Measurements from ENCODE around the gene NFKB2.

NFKB2 gene

DNA sequence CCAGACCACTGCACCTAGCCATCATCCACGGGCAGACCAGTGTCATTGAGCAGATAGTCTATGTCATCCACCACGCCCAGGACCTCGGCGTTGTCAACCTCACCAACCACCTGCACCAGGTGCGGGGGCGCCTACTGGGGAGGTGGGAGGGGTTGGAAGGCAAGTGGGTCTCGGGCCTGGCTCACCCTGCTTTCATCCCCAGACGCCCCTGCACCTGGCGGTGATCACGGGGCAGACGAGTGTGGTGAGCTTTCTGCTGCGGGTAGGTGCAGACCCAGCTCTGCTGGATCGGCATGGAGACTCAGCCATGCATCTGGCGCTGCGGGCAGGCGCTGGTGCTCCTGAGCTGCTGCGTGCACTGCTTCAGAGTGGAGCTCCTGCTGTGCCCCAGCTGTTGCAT is 4.6 kb downstream of the NFKB2 start:
- intact Hi-C loops (cut with DNase I; ENCODE audit: low total_unique reads) = loop anchor here (5.0 kb wide), 2 partner anchors 77 to 228 kb away; no protein-coding TSS in a partner anchor
- DNase-seq = no peak
- Histone ChIP-seq H3K9me3 (no peaks in the 10 kb centered on the region), H3K36me3 (peaks cover 12 to 43% (median 20%) of the 10 kb centered on the region in 3 donors), H3K4me1 (peaks cover 5 to 38% (median 24%) of the 10 kb centered on the region in 4 donors), H3K4me3 (peak overlapping the region in 1 of 2 donors; percentile 64), H3K27ac (peak overlapping the region; percentile 71 to 89), H3K27me3 (no peaks in the 10 kb centered on the region)
- TF ChIP-seq, protein P1, sequence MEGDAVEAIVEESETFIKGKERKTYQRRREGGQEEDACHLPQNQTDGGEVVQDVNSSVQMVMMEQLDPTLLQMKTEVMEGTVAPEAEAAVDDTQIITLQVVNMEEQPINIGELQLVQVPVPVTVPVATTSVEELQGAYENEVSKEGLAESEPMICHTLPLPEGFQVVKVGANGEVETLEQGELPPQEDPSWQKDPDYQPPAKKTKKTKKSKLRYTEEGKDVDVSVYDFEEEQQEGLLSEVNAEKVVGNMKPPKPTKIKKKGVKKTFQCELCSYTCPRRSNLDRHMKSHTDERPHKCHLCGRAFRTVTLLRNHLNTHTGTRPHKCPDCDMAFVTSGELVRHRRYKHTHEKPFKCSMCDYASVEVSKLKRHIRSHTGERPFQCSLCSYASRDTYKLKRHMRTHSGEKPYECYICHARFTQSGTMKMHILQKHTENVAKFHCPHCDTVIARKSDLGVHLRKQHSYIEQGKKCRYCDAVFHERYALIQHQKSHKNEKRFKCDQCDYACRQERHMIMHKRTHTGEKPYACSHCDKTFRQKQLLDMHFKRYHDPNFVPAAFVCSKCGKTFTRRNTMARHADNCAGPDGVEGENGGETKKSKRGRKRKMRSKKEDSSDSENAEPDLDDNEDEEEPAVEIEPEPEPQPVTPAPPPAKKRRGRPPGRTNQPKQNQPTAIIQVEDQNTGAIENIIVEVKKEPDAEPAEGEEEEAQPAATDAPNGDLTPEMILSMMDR (IDR thresholded peaks at IDR 0.05) = no peak

DNA sequence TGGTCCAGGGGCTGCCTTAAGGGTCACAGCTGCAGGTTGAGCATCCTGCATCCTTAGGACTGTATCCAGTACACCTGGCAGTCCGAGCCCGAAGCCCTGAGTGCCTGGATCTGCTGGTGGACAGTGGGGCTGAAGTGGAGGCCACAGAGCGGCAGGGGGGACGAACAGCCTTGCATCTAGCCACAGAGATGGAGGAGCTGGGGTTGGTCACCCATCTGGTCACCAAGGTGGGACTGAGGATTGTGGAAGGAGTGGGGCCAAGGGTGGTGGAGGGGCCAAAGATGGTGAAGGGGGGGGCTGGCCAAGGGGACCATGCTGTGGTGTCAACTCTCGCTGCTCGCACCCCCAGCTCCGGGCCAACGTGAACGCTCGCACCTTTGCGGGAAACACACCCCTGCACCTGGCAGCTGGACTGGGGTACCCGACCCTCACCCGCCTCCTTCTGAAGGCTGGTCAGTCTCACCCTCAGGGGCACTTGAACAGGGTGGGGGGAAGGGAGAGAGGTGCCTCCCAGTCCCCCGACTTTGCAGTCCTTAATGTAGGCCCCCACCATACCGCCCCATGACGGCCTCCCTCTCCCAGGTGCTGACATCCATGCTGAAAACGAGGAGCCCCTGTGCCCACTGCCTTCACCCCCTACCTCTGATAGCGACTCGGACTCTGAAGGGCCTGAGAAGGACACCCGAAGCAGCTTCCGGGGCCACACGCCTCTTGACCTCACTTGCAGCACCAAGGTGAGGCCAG is 5.3 kb downstream of the NFKB2 start:
- intact Hi-C loops (cut with DNase I; ENCODE audit: low total_unique reads) = loop anchor here (5.0 kb wide), 2 partner anchors 77 to 228 kb away; no protein-coding TSS in a partner anchor
- H3K27me3 ChIP-seq = peaks cover 0 to 3% of the 10 kb centered on the region in 2 donors
- no peak overlapping the region for H3K27ac ChIP-seq
- peaks cover 12 to 43% (median 20%) of the 10 kb centered on the region in 3 donors for H3K36me3 ChIP-seq
- DNase-seq = no peak
- no peak overlapping the region for H3K4me3 ChIP-seq
- peaks cover 5 to 37% (median 24%) of the 10 kb centered on the region in 4 donors for H3K4me1 ChIP-seq
- TF ChIP-seq, protein P1 (IDR thresholded peaks at IDR 0.05) = no peak
- no peaks in the 10 kb centered on the region for H3K9me3 ChIP-seq

DNA sequence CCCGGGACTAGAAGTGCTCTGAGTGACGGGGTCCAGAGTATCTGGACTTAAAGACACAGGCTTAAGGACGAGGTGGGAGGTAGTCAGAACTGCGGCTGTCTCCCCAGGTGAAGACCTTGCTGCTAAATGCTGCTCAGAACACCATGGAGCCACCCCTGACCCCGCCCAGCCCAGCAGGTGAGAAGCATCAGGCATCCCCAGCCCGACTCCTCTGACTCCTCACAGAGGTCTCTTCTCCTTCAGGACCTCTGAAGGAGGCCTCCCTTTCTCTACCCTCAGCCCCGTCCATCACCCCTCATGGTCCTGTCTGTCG is 5.8 kb downstream of the NFKB2 start:
- Histone ChIP-seq H3K27ac (no peak overlapping the region), H3K4me1 (peaks cover 5 to 32% (median 19%) of the 10 kb centered on the region in 4 donors)
- intact Hi-C loops (cut with DNase I; ENCODE audit: low total_unique reads) = loop anchor here (5.0 kb wide), 2 partner anchors 76 to 229 kb away; no protein-coding TSS in a partner anchor

DNA sequence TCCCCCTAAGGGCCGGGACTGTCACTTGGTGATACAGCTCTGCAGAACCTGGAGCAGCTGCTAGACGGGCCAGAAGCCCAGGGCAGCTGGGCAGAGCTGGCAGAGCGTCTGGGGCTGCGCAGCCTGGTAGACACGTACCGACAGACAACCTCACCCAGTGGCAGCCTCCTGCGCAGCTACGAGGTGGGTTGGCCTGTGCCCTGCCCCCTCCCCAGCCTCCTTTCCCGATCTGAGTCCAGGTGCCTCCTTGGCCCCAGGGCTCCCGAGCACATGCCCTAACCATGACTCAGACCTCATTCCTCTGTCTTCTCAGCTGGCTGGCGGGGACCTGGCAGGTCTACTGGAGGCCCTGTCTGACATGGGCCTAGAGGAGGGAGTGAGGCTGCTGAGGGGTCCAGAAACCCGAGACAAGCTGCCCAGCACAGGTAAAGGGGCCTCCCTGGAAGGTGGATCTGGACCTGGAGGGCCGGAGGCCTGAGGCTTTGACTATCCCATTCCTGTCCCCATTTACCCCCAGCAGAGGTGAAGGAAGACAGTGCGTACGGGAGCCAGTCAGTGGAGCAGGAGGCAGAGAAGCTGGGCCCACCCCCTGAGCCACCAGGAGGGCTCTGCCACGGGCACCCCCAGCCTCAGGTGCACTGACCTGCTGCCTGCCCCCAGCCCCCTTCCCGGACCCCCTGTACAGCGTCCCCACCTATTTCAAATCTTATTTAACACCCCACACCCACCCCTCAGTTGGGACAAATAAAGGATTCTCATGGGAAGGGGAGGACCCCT is 6.4 kb downstream of the NFKB2 start:
- H3K27ac ChIP-seq = no peak overlapping the region
- no peak for DNase-seq

More for the DNA sequence above, 5.8 kb downstream of the NFKB2 start:
- DNase-seq = no peak
- H3K4me3 ChIP-seq = no peak overlapping the region
- peaks cover 12 to 43% (median 20%) of the 10 kb centered on the region in 3 donors for H3K36me3 ChIP-seq
- TF ChIP-seq, protein P1 (IDR thresholded peaks at IDR 0.05) = no peak
- peaks cover 0 to 7% of the 10 kb centered on the region in 2 donors for H3K27me3 ChIP-seq
- H3K9me3 ChIP-seq = no peaks in the 10 kb centered on the region

DNA sequence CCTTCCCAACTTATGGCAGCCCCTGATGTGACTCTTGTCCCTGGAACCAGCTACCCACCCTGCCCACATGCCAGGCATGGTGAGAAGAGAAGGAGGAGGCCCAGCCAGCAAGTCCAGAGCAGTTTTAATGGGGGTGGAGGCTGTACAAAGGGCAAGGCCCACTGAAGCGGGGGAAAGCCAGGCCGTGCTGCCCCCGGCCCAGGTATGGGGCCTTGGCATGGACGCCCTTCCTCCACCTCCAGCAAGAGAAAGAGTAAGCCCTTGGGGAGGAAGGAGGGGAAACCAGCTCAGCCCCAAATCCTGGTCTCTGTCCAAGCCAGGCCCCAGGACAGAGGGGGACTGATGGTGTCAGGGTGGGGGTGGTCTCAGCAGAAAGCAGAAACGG is 7.0 kb downstream of the NFKB2 start:
- Histone ChIP-seq H3K4me1 (peaks cover 5 to 21% (median 11%) of the 10 kb centered on the region in 4 donors), H3K4me3 (no peak overlapping the region), H3K27me3 (peaks cover 0 to 16% of the 10 kb centered on the region in 2 donors), H3K9me3 (no peaks in the 10 kb centered on the region), H3K36me3 (peaks cover 12 to 37% (median 20%) of the 10 kb centered on the region in 3 donors), H3K27ac (no peak overlapping the region)
- no peak for DNase-seq
- intact Hi-C loops (cut with DNase I; ENCODE audit: low total_unique reads) = loop anchor here (5.0 kb wide), 2 partner anchors 75 to 230 kb away; no protein-coding TSS in a partner anchor
- TF ChIP-seq, protein P1 (IDR thresholded peaks at IDR 0.05) = no peak

More for the DNA sequence above, 6.4 kb downstream of the NFKB2 start:
- Histone ChIP-seq H3K27me3 (peaks cover 0 to 10% of the 10 kb centered on the region in 2 donors), H3K4me1 (peaks cover 5 to 25% (median 13%) of the 10 kb centered on the region in 4 donors), H3K4me3 (no peak overlapping the region), H3K36me3 (peaks cover 12 to 43% (median 20%) of the 10 kb centered on the region in 3 donors), H3K9me3 (no peaks in the 10 kb centered on the region)
- TF ChIP-seq, protein P1 (IDR thresholded peaks at IDR 0.05) = no peak
- intact Hi-C loops (cut with DNase I; ENCODE audit: low total_unique reads) = loop anchor here (5.0 kb wide), 2 partner anchors 75 to 230 kb away; no protein-coding TSS in a partner anchor

All from tibial artery (tissue), 4 donors.